GM18907 (cell line): ENCODE data around the gene ERBB4.

Source experiments
- ATAC-seq: cut with Tn5 transposase; IDR thresholded peaks from one replicate; pipeline ENCODE4 v1.9.1; 2021; ENCODE audit warnings: mild to moderate bottlenecking, moderate library complexity; ENCODE audit not compliant: unreplicated experiment

ERBB4 gene

GRCh38 chr2:211373203-211373602 is 1165.4 kb downstream of the ERBB4 start:
- no peak for ATAC-seq

DNA sequence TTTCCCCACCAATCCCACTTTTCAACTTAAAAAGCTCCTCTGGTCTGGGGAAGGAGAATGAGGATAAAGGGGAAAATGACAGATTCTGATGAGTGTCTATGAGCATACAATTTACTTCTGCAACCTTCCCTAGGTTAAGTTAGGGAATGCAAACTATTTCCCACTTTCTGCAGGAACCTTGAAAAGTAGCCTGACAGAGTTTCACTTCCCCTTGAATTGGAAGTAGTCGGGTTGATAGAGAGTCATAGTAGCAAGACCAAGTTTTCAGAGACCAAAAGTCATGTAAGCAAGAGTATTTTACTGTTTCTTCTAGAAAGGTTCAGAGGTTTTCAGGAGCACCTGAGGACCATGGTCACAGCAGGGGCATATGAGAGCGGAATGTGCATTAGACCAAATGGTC is 1167.1 kb downstream of the ERBB4 start:
- no peak for ATAC-seq

GRCh38 chr2:211368467-211368866 is 1170.1 kb downstream of the ERBB4 start:
- no peak for ATAC-seq

DNA sequence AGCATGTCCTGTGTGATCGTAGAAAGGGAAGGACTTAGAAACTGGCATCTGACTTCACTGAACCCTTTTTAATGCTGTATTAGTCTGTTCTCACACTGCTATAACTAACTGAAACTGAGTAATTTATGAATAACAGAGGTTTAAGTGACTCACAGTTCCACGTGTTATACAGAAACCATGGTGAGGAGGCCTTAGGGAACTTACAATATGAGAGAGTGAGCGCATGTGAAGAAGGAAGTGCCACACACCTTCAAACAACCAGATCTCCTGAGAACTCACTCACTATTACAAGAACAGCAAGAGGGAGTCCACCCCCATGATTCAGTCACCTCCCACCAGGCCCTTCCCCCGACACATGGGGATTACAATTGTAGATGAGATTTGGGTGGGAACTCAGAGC is 1170.9 kb downstream of the ERBB4 start:
- ATAC-seq, result peak; percentile 98

DNA sequence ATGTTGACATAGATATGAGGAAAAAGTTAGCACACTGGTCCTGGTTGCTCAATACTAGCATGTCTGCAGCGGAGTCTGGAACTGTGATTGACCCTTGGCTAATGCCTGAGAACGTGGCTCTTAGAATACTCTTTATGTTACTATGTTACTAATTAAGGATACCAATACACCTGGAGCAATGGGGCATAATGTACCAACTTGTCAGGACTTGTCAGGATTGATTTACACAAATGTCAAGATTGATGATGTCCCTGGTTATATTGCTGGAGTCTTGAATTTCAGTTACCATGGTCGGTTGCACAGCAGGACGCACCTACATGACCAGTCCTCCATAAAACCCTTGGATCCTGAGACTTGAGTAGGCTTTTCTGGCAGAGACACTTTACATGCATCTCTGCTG is 1171.3 kb downstream of the ERBB4 start:
- ATAC-seq, result peak; percentile 20

- ATAC-seq, result no peak
Observed at GRCh38 chr2:211364911-211365310, 1173.7 kb downstream of the ERBB4 start.

GRCh38 chr2:211361383-211361782 is 1177.2 kb downstream of the ERBB4 start:
- no peak for ATAC-seq

DNA sequence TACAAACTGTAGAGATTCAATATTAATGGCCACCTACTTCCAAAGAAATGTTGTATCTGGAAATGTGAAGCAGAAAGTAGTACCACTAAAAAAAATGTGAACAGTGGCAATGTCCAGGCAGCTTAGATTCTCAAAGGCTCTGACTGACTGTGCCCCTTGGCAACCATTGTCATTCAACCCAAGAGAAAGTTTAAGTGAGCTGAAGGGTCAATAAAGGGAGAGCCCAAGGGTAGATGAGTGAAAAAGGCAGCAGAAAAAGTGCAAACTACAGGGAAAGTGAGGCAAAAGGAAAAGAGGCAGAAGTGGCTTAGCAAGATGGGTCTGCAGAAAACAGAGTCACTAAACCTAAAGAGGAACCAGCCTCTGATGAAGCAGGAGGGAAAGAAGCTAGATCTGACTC is 1179.3 kb downstream of the ERBB4 start:
- no peak for ATAC-seq

- no peak for ATAC-seq
Observed at GRCh38 chr2:211358504-211358903, 1180.1 kb downstream of the ERBB4 start.

GRCh38 chr2:211354481-211354880 is 1184.1 kb downstream of the ERBB4 start:
- no peak for ATAC-seq

DNA sequence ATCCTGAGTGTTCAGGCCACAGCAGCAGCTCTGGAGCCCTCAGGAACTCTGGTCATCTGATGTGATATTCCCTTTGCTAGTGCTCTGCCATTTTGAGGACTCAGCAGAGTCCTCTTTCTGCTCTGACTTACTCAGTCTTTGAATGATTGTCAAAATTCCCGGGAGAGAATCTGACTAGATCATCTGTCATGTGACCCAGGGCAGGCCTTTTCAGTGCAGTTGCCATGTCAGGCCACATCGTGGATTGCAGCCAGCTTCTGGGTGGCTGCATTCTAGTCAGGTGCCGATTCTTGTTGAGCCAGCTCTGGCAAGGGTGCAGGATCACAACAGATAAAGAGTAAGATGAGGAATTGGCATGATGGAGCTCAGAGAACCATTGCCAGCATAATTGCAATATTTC is 1186.6 kb downstream of the ERBB4 start:
- no peak for ATAC-seq

GRCh38 chr2:211349031-211349430 is 1189.6 kb downstream of the ERBB4 start:
- ATAC-seq, result no peak

GRCh38 chr2:211347328-211347727 is 1191.3 kb downstream of the ERBB4 start:
- no peak for ATAC-seq

GRCh38 chr2:211344289-211344688 is 1194.3 kb downstream of the ERBB4 start:
- no peak for ATAC-seq

DNA sequence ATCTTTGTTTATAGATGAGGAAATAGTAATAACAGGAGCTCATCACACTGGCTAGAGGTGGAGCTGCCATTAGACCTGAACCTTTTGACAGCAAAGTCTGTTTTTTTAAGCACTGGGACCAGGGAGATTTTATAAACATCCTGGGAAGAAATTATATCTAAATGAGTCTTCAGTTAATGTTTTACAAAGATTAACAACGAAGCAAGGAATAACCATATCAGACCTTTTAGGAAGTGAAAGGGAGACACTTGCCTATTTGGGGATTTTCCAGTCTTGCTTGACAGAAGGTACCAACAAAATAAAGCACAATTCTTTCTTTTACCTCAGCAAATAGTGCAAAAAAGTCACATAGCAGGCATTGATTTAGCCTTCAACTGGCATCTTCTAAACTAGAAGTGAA is 1205.2 kb downstream of the ERBB4 start:
- peak; percentile 62 for ATAC-seq

- no peak for ATAC-seq
Observed at GRCh38 chr2:211331736-211332135, 1206.9 kb downstream of the ERBB4 start.

- ATAC-seq, result no peak
Observed at GRCh38 chr2:211329882-211330281, 1208.7 kb downstream of the ERBB4 start.

- no peak for ATAC-seq
Observed at GRCh38 chr2:211329421-211329820, 1209.2 kb downstream of the ERBB4 start.

GRCh38 chr2:211328126-211328525 is 1210.5 kb downstream of the ERBB4 start:
- ATAC-seq, result no peak
